PC-9 (cell line): ENCODE data around the gene TRMT112. TPM values are rescaled to one million over a fixed set of nuclear protein-coding genes. Genes with fewer than 3 reads are reported as not detected.

Source experiments
- BruUV-seq: library from RNA; stranded (reverse); fragments of 400-500 nt; replicated peaks from 2 replicates; lab custom pipeline; 2021; lab: Mats Ljungman, UMichigan
- CTCF ChIA-PET: fragments of 300-600 bp; sonication (Branson Sonifier 250); formaldehyde crosslinking; loops from one replicate; lab custom pipeline; 2022; ENCODE audit warnings: antibody characterized with exemption; lab: Charles Lee
- POLR2A ChIA-PET: fragments of 300-600 bp; sonication (Branson Sonifier 250); formaldehyde crosslinking; loops from one replicate; lab custom pipeline; 2022; ENCODE audit warnings: antibody characterized with exemption; ENCODE audit not compliant: unreplicated experiment; lab: Charles Lee
- DNase-seq, 2 experiments: peaks; one replicate each; pipeline versions ENCODE4 v3.0.0 to v3.0.0-alpha.2; 2015 to 2022; ENCODE audit warnings: mixed read lengths in 1 of 2
- H2AFZ ChIP-seq: fragments of 200-600 bp; sonication (generic); 2 replicates; pipeline ENCODE4 v1.8.1; 2017; ENCODE audit warnings: antibody characterized with exemption
- H3F3A ChIP-seq: fragments of 200-600 bp; sonication (generic); 2 replicates; pipeline ENCODE4 v1.8.1; 2017; ENCODE audit warnings: antibody characterized with exemption, mild to moderate bottlenecking, low read depth; ENCODE audit not compliant: insufficient read depth
- H3K27ac ChIP-seq: fragments of 200-600 bp; sonication (generic); 2 replicates; pipeline ENCODE4 v1.6.1; 2016; ENCODE audit warnings: mixed run types
- H3K27me3 ChIP-seq: fragments of 200-600 bp; sonication (generic); 2 replicates; pipeline ENCODE4 v1.6.1; 2016; ENCODE audit warnings: low read depth, mixed run types; ENCODE audit not compliant: insufficient read depth
- H3K36me3 ChIP-seq: fragments of 200-600 bp; sonication (generic); 2 replicates; pipeline ENCODE4 v1.6.1; 2016; ENCODE audit warnings: low read depth, mixed run types
- H3K4me1 ChIP-seq: fragments of 200-600 bp; sonication (generic); replicated peaks from 2 replicates; pipeline ENCODE4 v1.6.1; 2016; ENCODE audit warnings: mixed run types; ENCODE audit not compliant: insufficient read depth
- H3K4me2 ChIP-seq: fragments of 200-600 bp; sonication (generic); 2 replicates; pipeline ENCODE4 v1.6.1; 2017; ENCODE audit warnings: mixed run types
- H3K4me3 ChIP-seq: fragments of 200-600 bp; sonication (generic); 2 replicates; pipeline ENCODE4 v1.6.1; 2016; ENCODE audit warnings: mixed run types
- H3K79me2 ChIP-seq: fragments of 200-600 bp; sonication (generic); 2 replicates; pipeline ENCODE4 v1.6.1; 2017; ENCODE audit warnings: low read depth, mixed run types
- H3K9me2 ChIP-seq: fragments of 200-600 bp; sonication (generic); 2 replicates; pipeline ENCODE4 v1.8.1; 2017; ENCODE audit warnings: mild to moderate bottlenecking; ENCODE audit not compliant: insufficient read depth
- H3K9me3 ChIP-seq: fragments of 200-600 bp; sonication (generic); 2 replicates; pipeline ENCODE4 v1.8.1; 2016; ENCODE audit warnings: low read depth; ENCODE audit not compliant: insufficient read depth
- H4K20me1 ChIP-seq: fragments of 200-600 bp; sonication (generic); 2 replicates; pipeline ENCODE4 v1.8.1; 2017; ENCODE audit not compliant: insufficient read depth
- EZH2 ChIP-seq: fragments of 200-600 bp; sonication (generic); IDR thresholded peaks from 2 replicates; pipeline ENCODE4 v1.8.0; 2017; ENCODE audit warnings: antibody characterized with exemption, low read depth
- intact Hi-C: fragments of 100-400 bp; cut with micrococcal nuclease; formaldehyde crosslinking; loops from one replicate; pipeline ENCODE4 v1.10.0; 2022; ENCODE audit not compliant: unreplicated experiment
- total RNA-seq: library from RNA; stranded (reverse); gene quantifications from 2 replicates; pipeline ENCODE4 v1.2.3, GENCODE V29; 2021
- TF ChIP-seq, protein P1 (sequence below): fragments of 200-600 bp; sonication (generic); conservative IDR thresholded peaks from 2 replicates; pipeline ENCODE4 v1.6.1; 2017; ENCODE audit warnings: mixed run types, antibody characterized with exemption, mild to moderate bottlenecking, moderate library complexity

Gene TRMT112
- total RNA-seq, 1 experiment from 2014 or later: 275 TPM

DNA sequence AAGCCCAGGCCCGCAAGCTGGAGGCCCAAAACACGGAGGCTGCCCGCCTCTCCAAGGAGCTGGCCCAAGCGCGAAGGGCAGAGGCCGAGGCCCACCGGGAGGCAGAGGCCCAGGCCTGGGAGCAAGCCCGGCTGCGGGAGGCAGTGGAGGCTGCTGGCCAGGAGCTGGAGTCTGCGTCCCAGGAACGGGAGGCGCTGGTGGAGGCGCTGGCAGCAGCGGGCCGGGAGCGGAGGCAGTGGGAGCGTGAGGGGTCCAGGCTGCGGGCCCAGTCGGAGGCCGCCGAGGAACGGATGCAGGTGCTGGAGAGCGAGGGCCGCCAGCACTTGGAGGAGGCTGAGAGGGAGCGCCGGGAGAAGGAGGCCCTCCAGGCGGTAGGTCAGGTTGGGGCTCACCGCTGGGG lies 27.4 kb upstream of the TRMT112 start:
- Histone ChIP-seq H3K9me2 (no peaks in the 10 kb centered on the region), H3K79me2 (no peaks in the 10 kb centered on the region), H4K20me1 (no peaks in the 10 kb centered on the region), H3K27me3 (no peaks in the 10 kb centered on the region), H3K36me3 (no peaks in the 10 kb centered on the region), H3K4me3 (no peak overlapping the region), H2AFZ (no peak overlapping the region), H3K4me1 (peaks cover 24% of the 10 kb centered on the region), H3K4me2 (no peak overlapping the region), H3F3A (peaks cover 14% of the 10 kb centered on the region; the same call in 1 of the 2 replicates), H3K27ac (no peak overlapping the region), H3K9me3 (no peaks in the 10 kb centered on the region)
- POLR2A ChIA-PET: no interaction called here
- no peak for TF ChIP-seq EZH2
- TF ChIP-seq, protein P1, sequence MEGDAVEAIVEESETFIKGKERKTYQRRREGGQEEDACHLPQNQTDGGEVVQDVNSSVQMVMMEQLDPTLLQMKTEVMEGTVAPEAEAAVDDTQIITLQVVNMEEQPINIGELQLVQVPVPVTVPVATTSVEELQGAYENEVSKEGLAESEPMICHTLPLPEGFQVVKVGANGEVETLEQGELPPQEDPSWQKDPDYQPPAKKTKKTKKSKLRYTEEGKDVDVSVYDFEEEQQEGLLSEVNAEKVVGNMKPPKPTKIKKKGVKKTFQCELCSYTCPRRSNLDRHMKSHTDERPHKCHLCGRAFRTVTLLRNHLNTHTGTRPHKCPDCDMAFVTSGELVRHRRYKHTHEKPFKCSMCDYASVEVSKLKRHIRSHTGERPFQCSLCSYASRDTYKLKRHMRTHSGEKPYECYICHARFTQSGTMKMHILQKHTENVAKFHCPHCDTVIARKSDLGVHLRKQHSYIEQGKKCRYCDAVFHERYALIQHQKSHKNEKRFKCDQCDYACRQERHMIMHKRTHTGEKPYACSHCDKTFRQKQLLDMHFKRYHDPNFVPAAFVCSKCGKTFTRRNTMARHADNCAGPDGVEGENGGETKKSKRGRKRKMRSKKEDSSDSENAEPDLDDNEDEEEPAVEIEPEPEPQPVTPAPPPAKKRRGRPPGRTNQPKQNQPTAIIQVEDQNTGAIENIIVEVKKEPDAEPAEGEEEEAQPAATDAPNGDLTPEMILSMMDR: no peak
- no peak for DNase-seq
- BruUV-seq: no TSS peak
- intact Hi-C loops: no loop called here
- CTCF ChIA-PET: interaction anchor here (0.6 kb wide), 1 partner anchor 78 kb away, joined by 3 read pairs; no protein-coding TSS in a partner anchor

DNA sequence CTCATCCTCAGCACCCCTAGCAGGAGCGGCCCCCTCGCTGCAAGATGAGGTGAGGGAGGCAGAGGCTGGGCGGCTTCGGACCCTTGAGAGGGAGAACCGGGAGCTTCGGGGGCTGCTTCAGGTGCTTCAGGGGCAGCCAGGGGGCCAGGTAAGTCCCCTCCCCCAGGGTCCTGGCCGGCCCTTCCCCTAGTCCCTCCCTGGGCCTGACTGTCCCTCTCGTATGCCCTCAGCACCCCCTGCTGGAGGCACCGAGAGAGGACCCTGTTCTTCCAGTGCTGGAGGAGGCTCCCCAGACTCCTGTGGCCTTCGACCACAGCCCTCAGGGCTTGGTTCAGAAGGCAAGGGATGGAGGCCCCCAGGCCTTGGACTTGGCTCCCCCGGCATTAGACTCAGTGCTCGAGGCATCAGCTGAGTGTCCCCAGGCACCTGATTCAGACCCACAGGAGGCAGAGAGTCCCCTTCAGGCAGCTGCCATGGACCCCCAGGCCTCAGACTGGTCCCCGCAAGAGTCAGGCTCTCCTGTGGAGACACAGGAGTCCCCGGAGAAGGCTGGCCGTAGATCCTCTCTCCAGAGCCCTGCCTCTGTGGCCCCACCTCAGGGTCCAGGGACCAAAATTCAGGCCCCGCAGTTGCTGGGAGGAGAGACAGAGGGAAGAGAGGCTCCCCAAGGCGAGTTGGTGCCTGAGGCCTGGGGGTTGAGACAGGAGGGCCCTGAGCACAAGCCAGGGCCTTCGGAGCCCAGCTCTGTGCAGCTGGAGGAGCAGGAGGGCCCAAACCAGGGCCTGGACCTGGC lies 26.6 kb upstream of the TRMT112 start:
- no peaks in the 10 kb centered on the region for H3K27me3 ChIP-seq
- DNase-seq: peak in 1 of 2 experiments; percentile 41
- ChIA-PET CTCF (interaction anchor here (1.6 kb wide), 1 partner anchor 105 kb away, joined by 3 read pairs; no protein-coding TSS in a partner anchor), POLR2A (no interaction called here)
- H3F3A ChIP-seq: peaks cover 22% of the 10 kb centered on the region; the same call in 1 of the 2 replicates
- intact Hi-C loops: no loop called here
- no peak overlapping the region for H2AFZ ChIP-seq
- peaks cover 30% of the 10 kb centered on the region for H3K4me1 ChIP-seq
- no peaks in the 10 kb centered on the region for H3K9me3 ChIP-seq
- no peaks in the 10 kb centered on the region for H3K9me2 ChIP-seq
- H3K27ac ChIP-seq: no peak overlapping the region
- no peak for TF ChIP-seq EZH2
- TF ChIP-seq, protein P1: peak; percentile 50; the same call in 1 of the 2 replicates
- no peaks in the 10 kb centered on the region for H3K79me2 ChIP-seq
- no TSS peak for BruUV-seq
- no peak overlapping the region for H3K4me2 ChIP-seq
- no peaks in the 10 kb centered on the region for H3K36me3 ChIP-seq
- H3K4me3 ChIP-seq: no peak overlapping the region
- H4K20me1 ChIP-seq: no peaks in the 10 kb centered on the region

GRCh38 chr11:64342869-64343745 lies 25.7 kb upstream of the TRMT112 start:
- Histone ChIP-seq H3K4me2 (peak overlapping the region; percentile 82), H3K27ac (no peak overlapping the region), H3K36me3 (no peaks in the 10 kb centered on the region), H2AFZ (no peak overlapping the region), H3K27me3 (no peaks in the 10 kb centered on the region), H3K9me3 (no peaks in the 10 kb centered on the region), H3K9me2 (no peaks in the 10 kb centered on the region), H4K20me1 (no peaks in the 10 kb centered on the region), H3K79me2 (no peaks in the 10 kb centered on the region), H3F3A (peaks cover 16% of the 10 kb centered on the region; the same call in 1 of the 2 replicates), H3K4me3 (peak overlapping the region; percentile 49; the same call in 1 of the 2 replicates), H3K4me1 (peaks cover 26% of the 10 kb centered on the region)
- no peak for TF ChIP-seq EZH2
- TF ChIP-seq, protein P1: no peak
- BruUV-seq: no TSS peak
- no peak for DNase-seq
- ChIA-PET CTCF (interaction anchor here (0.5 to 2.2 kb wide), 8 partner anchors 11 to 459 kb away, joined by 3 to 36 read pairs (median 7); partner anchors contain the start of genes PRDX5 and TRMT112), POLR2A (interaction anchor here (0.6 kb wide), 1 partner anchor 26 kb away, joined by 3 read pairs; the partner anchor contains the start of genes PRDX5 and TRMT112)
- intact Hi-C loops: loop anchor here (1.0 kb wide), 1 partner anchor 26 kb away; the partner anchor contains the start of gene TRMT112
